GM18517 (cell line): ENCODE results near the gene SLC18A3.

Source experiments
- ATAC-seq: cut with Tn5 transposase; IDR thresholded peaks from one replicate; pipeline ENCODE4 v1.9.1; 2021; ENCODE audit warnings: mild to moderate bottlenecking, moderate library complexity; ENCODE audit not compliant: unreplicated experiment

The SLC18A3 gene

GRCh38 chr10:49595713-49596492, 14.2 kb upstream of the SLC18A3 start:
- no peak for ATAC-seq

GRCh38 chr10:49596493-49596809, 13.7 kb upstream of the SLC18A3 start:
- no peak for ATAC-seq

- ATAC-seq, result no peak
These were observed 13.3 kb upstream of the SLC18A3 start for GRCh38 chr10:49596836-49597235.

- ATAC-seq, result no peak
These were observed 12.5 kb upstream of the SLC18A3 start for GRCh38 chr10:49597426-49598163.

GRCh38 chr10:49598164-49598856, 11.8 kb upstream of the SLC18A3 start:
- no peak for ATAC-seq

GRCh38 chr10:49598986-49599385, 11.1 kb upstream of the SLC18A3 start:
- no peak for ATAC-seq

- no peak for ATAC-seq
These were observed 10.6 kb upstream of the SLC18A3 start for GRCh38 chr10:49599546-49599945.

- no peak for ATAC-seq
These were observed 10.1 kb upstream of the SLC18A3 start for GRCh38 chr10:49600046-49600445.

- ATAC-seq, result no peak
These were observed 9.2 kb upstream of the SLC18A3 start for GRCh38 chr10:49600781-49601400.

GRCh38 chr10:49601857-49602256, 8.3 kb upstream of the SLC18A3 start:
- no peak for ATAC-seq

- ATAC-seq, result no peak
These were observed 7.6 kb upstream of the SLC18A3 start for GRCh38 chr10:49602380-49603023.

GRCh38 chr10:49605216-49605938, 4.7 kb upstream of the SLC18A3 start:
- ATAC-seq, result no peak

GRCh38 chr10:49605939-49606509, 4.1 kb upstream of the SLC18A3 start:
- ATAC-seq, result no peak

- no peak for ATAC-seq
These were observed 3.1 kb upstream of the SLC18A3 start for GRCh38 chr10:49606981-49607535.

GRCh38 chr10:49608166-49609005, 1.7 kb upstream of the SLC18A3 start:
- ATAC-seq, result no peak

GRCh38 chr10:49609006-49609282, 1.2 kb upstream of the SLC18A3 start:
- no peak for ATAC-seq

GRCh38 chr10:49609283-49610113, 612 bp upstream of the SLC18A3 start:
- ATAC-seq, result no peak
